GM20000 (cell line): ENCODE measurements around the gene SGPL1.

Source experiments
- DNase-seq: peaks from one replicate; pipeline ENCODE4 v3.0.0; 2012; ENCODE audit warnings: low spot score
- TF ChIP-seq, protein P1 (sequence below): IDR thresholded peaks from 2 replicates; pipeline ENCODE4 v1.5.1; 2012; ENCODE audit warnings: mild to moderate bottlenecking, control low read depth; ENCODE audit errors: extremely low read depth, missing control alignments

SGPL1 gene

DNA sequence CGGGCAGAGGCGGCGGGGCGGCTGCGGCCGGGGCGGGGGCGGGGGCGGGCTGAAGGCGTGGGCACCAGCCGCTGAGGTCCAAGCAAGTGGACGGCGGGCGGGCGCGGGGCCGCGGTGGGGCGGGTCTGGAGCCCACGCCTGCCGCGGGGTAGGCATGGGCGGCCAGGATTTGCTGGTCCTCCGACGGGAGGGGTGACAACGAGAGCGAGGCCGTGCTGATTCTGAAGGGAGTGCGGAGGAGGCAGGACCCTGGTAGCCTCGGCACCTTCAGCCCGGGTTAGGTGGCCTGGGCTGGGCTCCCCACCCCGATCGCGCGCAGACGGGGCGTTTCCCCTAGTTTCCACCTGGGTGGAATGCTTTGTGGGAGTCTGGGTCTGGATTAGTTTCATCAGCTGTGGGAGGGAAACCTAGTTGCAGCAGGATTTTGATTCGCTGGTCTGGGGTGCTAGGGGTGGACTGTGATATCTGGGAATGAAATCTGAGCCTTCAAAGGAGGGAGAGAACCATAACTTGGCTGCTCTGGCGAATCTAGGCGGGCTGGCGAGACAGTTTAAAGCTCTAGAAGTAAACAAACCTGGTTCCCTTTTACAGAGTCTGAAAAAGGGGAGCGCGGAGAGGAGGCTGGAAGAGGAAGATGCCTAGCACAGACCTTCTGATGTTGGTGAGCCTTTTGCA, 609 bp downstream of the SGPL1 start:
- peak; percentile 67 for DNase-seq
- TF ChIP-seq, protein P1, sequence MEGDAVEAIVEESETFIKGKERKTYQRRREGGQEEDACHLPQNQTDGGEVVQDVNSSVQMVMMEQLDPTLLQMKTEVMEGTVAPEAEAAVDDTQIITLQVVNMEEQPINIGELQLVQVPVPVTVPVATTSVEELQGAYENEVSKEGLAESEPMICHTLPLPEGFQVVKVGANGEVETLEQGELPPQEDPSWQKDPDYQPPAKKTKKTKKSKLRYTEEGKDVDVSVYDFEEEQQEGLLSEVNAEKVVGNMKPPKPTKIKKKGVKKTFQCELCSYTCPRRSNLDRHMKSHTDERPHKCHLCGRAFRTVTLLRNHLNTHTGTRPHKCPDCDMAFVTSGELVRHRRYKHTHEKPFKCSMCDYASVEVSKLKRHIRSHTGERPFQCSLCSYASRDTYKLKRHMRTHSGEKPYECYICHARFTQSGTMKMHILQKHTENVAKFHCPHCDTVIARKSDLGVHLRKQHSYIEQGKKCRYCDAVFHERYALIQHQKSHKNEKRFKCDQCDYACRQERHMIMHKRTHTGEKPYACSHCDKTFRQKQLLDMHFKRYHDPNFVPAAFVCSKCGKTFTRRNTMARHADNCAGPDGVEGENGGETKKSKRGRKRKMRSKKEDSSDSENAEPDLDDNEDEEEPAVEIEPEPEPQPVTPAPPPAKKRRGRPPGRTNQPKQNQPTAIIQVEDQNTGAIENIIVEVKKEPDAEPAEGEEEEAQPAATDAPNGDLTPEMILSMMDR: no peak

DNA sequence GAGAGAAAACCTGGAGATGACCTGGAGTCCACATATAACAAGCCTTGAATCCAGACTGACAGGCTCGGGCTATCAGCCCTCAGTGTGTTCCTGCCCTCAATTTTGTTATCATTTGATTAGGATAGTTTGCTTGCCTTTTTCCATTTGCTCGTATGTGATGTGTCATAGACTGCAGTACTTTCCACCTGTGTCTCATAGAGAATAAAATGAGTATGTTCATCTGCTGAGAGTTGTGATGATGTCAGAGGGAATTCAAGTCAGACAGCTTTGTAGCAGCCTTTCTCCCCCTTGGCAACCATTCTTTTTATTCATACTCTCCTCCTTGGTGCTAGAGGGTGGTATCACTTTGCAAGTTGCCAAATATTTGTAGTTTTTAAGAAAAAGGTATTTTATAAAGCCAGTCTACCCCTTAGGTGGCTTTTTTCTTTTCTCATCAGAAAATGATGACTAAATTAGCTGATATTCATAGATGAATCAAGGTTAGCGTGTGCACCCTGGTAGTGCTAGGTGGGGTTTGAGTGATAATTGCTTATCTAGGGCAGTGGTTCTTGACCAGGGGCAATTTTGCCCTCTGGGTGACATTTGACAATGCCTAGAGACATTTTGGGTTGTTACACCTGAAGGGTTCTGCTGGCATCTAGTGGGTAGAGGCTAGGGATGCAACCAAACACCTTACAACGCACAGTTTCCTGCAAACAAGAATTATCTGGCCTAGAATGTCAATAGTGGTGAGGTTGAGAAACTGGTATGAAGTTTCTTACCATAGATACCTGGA, 5.4 kb downstream of the SGPL1 start:
- TF ChIP-seq, protein P1: no peak
- no peak for DNase-seq

DNA sequence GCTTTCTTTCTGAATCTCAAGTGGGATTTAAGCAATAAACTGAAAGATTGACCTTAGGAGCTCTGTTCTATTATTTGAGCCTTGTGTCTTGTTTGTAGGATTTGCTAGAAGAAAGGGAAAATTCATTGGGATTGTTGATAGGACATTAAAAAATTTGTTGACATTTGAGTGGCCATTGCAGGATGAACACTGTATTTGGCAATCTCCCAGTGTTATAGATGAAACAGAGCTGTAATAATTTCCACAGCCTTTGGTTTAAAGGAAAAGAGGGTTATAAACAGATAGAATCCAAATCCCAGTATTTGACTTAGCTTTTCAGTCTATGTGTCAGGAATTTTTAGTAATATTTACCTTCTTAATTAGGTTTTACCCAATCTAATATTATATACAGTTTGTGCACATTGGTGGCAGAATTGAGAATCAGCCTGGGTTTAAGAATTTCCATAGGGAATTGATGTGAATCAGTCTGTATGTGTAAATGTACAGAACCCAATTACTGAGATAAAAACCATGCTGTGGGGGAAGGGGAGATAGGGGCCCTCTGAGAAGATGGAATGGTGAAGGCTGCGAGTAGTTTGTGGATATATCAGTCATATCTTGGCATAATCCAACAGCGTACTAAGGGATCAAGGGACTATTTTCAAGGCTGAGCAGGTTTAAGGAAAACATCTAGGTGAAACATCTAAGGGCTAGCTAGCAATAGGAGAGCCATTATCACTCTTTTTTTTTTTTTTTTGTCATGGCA, 6.5 kb downstream of the SGPL1 start:
- no peak for DNase-seq
- TF ChIP-seq, protein P1: no peak

DNA sequence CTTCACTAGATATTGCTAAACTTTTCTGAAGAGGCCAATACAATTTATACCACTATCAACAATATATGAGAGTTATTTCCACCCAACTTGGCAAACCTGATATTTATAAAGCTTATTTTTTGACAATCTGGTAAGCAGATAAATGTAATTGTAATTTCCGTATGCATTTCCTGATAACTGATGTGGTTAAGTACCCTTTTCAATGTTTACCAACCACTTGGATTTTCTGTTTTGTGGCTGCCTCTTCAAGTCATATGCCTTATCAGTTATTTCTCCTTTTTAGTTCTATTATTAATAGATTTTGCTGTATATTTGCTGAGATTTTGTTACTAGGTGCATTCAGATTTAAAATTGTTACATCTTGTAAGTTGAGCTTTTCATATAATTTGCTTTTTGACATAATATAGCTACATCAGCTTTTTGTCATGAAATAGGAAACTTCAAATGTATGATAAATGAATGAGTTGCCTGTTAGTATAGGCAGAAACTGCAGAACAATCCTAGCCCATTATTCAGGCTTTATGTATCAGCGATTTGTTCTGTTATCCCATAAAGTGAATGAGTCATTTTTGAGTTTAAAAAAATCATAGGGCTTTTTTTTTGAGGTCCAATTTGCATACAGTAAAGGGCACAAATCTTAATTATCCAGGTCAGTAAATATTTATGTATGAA, 11.5 kb downstream of the SGPL1 start:
- TF ChIP-seq, protein P1: no peak
- DNase-seq: no peak

DNA sequence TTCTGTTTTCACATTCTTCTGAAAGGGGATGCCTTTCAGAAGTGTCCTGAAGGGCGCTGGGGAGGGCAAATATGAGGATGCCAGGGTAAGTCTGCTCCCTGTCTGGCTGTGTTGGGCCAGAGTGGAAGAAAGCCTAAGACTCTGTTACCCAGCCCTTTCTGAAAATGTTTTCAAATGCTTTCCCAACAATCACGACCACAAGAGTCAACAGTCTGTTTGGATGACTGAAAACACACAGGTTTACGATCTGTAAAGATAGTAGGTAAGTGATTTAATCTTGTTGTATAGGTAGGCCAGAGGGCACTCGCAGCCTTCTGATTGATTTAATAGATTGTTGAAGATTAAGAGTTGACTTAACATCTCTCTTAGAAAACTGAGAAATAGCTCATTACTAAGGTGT, 13.2 kb downstream of the SGPL1 start:
- DNase-seq: no peak
- TF ChIP-seq, protein P1: no peak

DNA sequence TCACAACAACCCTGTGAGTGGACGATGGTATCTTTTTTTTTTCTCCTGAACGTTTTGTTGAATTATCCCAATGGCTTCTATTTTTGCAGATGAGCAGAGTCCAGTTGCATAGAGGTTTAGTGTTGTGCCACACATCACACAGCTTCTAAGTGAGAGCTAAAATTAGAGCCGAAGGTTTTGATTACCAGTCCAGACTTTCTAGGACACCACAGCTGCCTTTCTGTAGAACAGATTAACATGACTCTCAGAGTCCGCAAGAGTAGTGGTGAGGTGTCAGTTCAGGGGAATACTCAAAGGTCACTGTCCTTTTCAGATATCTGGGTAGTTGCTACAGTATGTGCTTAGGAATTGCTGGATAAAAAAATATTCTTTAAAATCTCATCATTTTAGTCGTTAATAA, 13.8 kb downstream of the SGPL1 start:
- no peak for DNase-seq
- TF ChIP-seq, protein P1: no peak
